Stimulated activated CD4-positive, alpha-beta T cell treated with anti-CD3 and anti-CD28 coated beads, Interleukin-1b, Interleukin-23, amount 100 ng/mL, for 1 hour (primary cell): Measurements from ENCODE around the gene LPAR3.

Experiments
- DNase-seq, 2 donors: peaks; one replicate each; pipeline ENCODE4 v3.0.0-alpha.2; 2020; ENCODE audit warnings: low read depth in 2 of 2

The LPAR3 gene

DNA sequence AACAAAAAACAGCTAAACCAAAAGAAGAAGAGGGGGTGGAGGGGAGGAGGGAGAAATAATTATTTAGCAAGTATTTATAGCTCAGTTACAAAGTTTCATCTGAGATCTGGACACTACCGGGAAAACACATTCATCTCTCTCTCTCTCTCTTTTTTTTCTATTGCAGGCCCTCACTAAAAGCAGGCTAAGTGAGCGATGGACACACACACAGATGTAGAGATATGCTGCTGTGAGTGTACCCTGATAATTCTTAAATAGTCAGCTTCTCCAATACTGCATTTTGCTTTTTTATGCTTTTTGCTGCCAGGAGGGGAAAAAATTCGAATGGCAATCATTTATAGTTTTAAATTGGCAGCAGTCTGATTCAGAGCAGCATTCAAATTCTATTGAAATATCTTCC, 65.0 kb downstream of the LPAR3 start:
- DNase-seq, result no peak

DNA sequence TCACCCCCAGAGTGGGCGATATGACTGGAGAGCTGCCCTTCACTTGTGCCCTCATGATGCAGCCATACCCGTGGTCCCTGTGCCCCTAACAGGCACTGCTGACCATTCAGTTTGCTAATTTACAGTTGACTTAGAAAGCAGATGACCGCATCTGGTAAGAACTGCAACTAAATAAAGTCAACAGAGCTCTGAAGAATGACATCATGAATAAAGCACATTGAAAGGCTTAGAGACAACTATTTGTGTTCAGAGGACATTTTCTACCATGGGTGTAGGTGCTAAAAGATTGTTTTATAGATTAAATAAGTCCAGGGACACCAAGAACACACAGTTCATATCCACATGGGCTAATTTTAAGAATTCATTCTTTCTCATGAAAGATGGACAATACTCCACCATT, 65.5 kb downstream of the LPAR3 start:
- no peak for DNase-seq

DNA sequence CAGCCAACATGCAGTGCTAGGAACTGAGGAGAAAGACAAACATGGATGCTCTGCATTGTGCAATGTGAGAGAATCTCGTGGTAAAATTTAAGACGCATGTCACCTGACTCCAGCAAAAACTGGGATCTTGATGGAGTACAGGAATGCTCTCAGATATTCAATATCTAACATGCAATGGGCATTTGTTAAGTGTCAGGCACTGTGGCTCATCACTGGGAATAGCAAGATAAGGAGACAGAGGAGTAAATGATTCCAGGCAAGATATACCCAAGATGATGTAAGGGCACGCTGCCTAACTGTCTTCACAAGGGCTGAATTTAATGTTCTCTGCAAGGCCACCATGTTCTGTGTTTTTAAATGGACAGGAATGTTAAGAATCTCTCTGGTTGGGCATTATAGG, 67.8 kb downstream of the LPAR3 start:
- no peak for DNase-seq

DNA sequence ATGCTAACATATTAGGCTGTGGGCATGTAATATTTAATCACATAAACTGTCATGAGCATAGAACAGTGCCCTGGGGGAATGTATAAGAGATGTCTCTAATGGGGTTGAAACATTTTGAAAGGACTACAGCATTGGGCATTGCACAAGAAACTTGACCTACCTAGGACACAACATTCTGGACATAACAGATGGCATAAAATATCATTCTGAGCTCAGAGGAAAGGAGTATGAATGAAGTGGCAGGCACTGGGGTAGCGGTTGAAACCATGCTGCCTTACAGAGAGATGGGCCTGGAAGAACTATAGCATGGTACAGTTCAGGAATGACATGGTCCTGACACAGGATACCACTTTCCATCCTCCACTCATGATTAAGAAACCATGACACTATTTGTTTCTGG, 69.0 kb downstream of the LPAR3 start:
- DNase-seq, result no peak

DNA sequence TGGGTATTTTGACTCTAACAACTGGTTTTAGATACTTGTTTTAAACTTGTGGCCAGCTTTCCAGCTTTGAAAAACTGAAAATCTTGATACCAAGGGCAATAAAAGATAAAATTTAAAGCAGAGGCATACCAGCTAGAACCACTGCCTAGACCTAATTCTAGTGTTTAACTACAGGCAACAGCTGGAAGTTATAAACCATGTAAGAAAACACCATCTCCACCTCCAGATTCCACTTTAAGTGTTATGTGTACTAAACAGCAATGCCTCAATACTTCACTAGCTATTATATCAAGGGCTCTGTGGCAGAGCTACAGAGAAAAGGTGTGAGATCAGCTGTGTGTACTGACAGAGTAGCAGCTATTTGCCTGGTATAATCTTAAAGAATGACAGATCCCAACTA, 69.5 kb downstream of the LPAR3 start:
- DNase-seq, result no peak

DNA sequence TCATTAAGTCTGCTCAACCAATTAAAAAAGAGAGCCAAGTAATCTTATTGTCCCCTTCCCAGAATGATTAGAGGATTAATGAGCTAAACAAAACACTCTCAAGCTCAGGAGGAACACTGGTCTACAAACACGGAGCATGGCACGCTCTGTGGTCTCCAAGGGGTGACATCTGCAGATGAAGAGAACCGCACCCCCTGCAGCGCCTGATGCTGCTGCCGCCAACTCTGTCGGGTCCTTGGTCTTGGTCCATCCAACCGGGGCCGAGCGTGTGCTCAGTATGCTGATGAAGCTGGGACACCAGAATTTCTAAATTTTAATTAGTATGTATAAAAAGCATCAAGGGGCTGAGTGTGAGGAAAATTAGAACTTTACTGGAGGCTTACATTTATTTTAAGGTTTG, 82.7 kb downstream of the LPAR3 start:
- no peak for DNase-seq

DNA sequence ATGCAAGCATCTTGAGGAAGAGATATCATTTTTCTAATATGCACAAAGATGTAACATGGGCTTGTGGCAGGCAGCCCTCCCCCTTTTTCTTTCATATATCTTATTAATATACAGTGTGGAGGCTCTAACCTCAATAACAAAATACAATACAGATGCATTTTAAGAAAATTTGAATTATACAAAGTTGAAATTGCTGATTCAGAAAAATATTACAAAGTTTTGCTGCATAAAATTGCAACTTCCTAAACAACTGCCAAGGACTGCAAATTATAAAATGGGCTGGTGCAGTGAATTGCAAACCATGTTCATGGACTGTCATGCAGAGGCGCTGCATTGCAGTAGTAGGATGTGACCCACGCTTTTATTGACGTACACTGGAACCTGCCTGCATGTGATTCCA, 84.0 kb downstream of the LPAR3 start:
- DNase-seq, result no peak

DNA sequence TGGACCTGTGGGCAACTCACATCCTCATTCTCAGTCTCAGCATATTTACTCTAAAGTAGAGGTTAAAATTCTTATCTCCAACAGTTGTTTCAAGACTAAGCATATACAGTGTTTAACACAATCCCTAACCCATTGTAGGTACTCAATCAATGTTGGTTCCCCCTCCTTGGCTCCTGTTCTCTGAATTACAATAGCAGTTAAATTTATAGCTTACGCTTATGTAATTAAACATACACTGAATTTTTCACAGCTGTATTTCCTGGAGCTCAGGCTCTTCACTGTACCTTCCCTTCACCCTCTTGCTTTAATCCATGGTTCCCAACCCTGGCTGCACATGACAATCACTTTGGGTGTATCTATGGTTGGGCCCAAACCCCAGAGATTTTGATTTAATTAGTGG, 89.4 kb downstream of the LPAR3 start:
- DNase-seq, result no peak

DNA sequence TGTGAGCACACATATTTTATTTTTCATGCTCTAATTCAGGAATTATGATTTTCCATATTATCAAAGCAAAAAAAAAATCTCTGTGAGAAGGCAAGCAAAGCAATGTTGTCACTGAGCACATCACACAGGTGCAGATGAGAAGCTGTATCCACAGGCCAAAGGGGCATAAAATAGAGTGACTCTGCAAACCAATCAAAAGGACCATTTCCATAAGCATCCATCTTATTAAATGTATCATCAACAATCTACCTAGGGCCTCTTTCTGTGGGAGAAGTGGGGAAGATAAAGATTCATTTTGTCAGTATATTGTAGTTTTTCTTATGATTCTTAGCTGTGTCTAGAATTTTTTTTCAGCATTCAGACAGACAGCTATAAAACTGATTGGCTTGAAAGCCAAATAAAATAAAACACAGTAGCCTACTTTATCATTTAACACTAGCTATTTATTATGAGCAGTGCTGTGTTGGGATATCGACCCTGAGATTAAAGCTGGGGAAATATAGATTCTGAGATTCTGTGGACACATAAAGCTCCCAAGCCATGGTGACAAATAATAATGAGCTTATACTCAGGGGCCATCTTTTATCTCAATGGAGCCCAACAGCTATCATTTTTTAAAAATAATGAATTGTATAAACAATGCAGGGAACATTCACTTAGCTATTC, 90.3 kb downstream of the LPAR3 start:
- no peak for DNase-seq

DNA sequence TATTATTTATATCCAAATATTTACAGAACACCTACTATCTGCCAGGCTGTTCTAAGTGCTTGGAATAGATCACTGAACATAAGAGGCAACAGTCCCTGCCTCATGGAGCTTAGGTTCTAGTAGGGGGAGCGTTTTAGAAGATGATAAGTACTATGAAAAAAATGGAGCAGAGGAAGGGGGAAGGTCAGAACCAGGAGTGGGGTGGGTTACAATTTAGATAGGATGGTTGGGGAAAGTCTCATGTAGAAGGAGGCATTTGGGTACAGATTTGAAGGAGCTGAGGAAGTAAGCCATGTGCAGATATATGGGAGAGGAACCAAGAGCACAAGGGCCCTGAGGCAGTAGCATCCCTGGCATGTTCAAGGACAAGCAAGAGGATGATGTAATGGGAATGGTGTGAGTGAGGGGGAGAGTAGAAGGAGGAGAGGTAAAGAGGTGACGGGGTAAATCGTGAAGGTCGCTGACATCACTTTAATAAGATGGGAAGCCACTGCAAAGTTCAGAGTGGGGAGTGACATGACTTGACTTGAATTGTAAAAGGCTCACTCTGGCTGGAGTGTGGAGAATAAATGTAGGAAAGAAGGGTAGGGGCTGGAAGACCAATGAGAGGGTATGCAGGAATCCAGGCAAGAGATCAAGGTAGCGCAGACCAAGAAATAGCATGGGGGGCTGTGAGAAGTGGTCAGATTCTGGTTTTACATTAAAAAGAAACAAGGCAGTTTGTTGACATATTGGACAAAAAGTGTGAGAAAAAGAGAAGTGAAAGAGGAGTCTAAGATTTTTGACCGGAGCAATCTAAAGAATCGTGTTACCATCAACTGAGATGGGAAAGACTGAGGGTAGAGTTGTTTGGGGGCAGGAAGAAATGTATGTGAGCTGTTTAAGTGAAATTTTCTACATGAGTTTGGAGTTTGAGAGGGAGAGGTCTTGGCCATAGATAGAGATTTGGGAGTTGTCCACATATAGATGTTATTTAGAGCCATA, 92.6 kb downstream of the LPAR3 start:
- no peak for DNase-seq

DNA sequence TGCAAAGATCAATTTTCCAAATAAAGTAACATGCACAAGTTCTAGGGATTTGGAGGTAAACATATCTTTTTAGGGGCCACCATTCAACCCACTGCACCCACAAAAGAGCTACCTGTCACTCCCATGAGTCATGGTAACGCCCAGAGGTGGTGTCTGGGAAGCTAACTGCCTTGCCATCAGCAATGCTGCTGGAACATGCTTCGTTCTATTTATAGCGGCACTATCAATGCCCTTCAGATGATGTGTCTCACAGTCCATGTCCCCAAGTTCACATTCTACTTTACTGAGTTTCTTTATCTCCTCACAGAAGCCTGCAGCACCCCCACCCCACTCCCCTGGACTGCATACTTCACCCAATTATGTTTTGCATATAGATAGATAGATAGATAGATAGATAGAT, 95.4 kb downstream of the LPAR3 start:
- no peak for DNase-seq

DNA sequence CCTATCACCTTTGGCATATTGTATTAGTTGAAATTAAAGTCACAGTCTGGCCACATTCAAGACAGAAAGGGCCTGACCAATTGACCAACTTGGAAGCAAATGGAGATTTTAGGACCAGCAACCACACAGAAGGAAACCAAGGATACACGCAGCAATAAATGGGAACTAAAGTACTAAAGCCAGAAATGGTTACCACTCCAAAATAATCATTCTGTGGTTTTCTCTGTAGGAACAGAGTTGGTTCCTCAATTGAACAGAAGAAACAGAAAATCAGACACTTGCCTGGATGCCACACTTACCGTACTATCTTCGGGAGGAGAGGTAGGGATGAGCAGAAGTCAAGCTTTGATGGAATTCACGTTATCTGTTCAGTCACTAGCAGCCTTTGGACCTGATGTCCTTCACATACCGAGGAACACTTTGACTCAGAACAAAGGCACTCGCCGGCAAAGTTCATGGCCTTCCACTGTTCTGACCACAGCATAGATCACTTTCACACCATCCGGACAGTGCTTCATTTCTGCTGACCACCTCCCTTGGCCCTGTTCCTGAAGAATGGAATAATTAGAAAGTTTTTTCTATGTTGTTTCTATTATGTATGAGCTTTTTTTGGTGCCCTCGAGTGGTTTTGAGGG, 96.9 kb downstream of the LPAR3 start:
- no peak for DNase-seq

DNA sequence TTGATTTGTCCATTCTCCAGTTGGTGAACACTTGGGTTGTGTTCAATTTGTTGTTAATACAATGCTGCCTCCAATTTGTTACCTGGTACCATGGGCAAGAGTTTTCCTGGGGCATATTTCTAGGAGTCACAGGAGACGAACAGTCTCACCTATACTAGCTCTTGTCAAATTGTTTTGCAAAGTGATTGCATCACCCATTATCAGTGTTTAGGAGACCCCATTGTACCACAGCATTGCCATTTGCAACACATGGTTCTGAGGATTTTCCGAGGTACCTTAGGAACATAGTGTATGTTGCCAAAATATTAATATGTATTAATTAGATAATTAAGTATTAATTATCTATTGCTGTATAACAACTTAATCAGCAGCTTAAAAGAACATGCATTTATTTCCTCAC, 97.8 kb downstream of the LPAR3 start:
- no peak for DNase-seq

DNA sequence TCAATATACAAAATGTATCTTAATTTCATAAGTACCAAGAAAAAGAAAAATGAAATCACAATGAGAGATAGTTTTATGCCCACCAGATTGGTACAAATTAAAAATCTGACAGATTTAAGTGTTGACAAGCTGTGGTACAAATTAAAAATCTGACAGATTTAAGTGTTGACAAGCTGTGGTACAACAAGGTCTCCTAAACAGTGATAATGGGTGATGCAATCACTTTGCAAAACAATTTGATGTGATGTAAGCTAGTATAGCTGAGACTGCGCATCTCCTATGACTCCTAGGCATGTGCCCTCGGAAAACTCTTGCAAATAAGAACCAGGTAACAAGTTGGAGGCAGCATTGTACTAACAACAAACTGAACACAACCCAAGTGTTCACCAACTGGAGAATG, 100.6 kb downstream of the LPAR3 start:
- no peak for DNase-seq

DNA sequence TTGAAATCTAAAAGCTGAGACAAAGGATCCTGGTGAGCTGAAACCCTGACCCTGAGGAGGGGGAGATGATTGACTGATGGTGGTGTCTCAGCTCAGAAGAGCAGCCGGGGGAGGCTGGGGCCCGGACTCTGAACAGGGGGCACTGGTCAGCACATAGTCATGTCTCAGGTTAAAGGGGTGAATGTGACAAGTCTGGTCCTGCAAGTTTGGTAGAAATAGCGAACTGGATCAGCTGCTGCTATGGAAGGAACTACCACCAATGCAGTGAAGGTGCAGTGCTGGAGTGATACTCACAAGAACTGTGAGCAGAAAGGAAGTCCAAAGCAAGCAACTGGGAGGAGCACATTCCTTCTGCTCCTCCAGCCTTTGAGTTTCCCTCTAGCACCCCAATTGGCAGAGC, 104.0 kb downstream of the LPAR3 start:
- no peak for DNase-seq

DNA sequence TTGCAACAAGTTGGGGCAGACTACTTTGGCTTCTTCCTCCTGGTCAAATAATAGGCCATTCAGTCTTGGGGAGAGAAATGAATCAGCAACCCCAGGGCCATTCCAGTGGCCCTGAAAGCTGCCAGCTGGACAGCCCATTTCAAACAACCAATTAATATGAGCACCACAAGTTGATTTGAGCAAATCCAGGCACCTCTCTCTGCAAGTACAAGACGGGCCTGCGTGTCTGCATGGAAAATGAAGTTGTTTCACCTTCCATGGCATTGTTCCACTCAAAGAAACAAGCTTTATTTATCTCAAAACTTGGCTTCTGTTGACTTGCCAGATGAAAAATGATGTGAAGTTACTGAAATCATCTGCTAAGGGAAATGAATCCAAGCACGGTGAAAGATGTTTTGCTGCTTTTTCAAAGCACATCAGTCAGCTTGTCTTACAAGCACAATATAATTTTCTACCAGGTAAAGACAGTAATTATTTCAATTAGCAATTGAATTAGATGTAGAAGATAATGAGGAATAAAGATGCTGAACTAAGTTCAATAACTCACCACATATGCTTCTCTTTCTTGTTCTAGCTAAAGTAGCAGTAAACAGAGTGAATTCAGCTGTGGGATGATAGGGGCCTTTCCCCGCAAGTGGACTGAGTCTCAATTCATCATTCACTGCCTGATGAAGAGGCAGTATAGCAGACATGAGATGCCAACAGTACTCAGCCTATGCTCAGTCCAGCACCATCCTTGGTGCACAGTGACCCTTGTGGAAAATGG, 107.6 kb downstream of the LPAR3 start:
- DNase-seq, result no peak

DNA sequence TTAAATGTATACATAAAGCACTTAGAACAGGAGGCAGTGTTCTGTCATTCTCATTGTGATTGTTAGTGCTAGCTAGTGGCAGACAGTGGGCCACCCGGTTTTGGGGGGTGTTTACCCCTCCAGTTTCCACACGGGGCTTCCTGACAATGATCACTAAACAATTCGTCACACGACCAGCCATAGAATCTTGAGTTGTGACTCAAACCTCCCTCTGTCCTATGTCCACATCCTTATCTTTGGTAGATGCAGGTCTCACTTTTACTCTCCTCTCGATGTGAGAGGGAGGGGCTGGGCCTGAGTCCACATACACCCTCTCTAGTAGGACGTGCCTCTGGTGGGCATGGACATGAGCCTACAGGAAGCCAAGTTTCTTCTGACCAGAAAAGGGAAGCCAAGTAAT, 110.1 kb downstream of the LPAR3 start:
- DNase-seq, result no peak

DNA sequence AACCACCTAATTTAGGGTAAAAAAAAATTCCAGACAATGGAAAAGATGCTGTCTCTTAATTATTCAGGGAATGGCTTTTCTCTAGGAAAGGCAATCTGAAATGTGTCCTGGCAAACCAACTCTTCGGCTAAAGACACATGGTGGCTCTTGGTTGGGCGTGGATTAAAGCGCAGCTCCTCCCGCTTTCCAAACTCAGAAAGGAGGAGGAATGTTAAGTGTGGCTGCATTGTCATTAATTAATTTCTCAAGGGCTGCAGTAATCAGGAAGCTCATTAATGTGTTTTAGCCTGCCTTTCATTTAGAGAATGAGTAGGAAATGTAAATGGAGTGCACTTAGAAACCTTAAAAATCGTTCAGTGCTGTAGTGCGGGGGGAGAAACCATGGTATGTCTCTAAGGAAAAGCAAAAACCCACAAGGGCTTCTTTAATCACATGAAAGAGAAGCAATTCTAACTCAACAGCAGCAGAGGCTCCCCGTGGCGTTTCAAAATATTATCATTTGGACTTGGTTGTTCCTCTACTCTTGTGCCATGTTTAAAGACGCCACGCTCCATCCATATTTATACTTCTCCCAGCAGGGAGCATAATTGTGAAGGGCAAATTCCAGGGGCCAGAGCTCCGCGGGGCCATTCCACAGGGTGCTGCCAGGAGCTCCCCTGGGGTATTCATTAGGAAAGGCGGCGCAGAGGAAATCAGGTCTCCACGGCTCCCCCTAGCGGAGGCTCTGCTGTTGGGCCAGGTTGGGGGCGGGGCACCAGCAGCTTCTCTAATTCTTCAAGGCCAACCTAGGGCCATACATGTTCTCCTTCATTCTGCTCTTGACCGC, 110.8 kb downstream of the LPAR3 start:
- peak; percentile 50 to 75 for DNase-seq

DNA sequence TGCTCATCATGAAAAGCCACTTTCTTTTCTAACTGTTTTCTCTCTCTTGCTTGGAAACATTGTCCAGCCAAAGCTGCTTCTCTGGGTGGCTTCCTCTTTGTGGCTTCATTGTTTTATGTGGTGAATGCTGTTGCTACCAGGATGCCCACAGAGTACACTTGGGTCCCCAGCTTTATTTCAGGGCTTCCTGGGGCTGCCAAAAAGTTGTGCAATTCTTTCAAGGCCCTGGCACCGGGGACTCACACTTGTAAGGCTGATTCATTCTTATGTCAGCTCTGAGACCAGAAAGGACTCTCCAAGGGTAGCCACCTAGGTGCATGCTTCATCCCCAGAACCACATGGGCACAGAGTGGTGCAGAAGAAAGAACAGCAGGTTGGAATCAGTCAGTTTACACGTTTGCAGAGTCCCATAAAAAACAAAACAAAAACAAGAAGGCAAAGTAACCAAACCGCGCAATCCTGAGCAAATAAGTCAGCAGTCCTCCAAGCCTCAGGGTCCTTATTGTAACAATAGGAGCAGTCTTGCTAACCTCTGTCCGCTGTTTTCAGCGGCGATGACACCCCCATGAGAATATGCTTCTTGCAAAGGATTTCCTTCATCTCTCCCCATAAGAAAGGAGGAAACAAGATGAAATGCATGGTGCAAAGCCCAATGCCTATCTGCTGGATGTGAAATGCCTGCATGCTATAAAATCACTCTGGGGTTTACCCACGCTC, 112.8 kb downstream of the LPAR3 start:
- DNase-seq, result no peak

DNA sequence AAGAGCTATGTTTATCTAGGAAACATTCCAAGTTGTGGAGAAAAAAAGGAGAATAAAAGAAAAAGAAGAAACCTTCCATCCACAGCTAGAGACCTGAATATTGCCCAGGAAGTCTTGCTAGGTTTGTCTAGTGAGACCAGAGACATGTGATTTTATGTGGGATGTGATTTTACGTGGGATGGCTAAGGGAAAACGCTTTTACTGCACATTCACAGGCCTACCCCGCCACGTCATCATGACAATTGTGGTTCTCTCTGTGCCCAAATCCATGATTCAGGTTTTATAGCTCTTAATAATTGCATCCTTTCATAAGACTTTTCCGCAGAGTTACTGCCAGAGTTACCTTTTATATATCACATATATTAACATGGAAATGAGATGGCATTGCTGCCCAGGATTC, 116.4 kb downstream of the LPAR3 start:
- no peak for DNase-seq

DNA sequence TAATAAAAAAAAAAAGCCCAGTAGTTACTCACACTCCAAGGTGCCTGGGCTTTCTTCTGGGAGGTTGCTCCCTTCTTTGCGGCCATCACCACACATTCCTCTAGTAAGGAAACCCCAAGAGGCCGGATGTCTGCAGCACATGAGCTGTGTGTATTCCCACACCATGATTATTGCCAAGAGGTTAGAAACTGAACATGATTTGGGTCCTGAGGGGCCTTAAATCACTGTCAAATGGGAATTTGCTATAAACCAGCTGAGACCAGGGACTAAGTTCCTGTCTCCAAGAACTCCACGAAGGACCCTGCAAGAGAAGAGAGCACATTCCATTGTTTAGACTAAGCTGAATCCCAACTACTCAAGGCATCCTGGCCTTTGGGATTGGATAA, 117.5 kb downstream of the LPAR3 start:
- no peak for DNase-seq
